Stomach smooth muscle (tissue), 2 donors: ENCODE measurements around the gene KLF7.

ENCODE experiments used
- H3K27ac ChIP-seq: one replicate; pipeline ENCODE4 v1.7.0; 2013; ENCODE audit warnings: mild to moderate bottlenecking, low read length, inconsistent platforms
- H3K27me3 ChIP-seq, 2 donors: one replicate each; pipeline ENCODE4 v1.7.0; 2013; ENCODE audit warnings: low read length in 2 of 2; ENCODE audit not compliant: insufficient read depth in 2 of 2, control insufficient read depth in 1 of 2
- H3K36me3 ChIP-seq, 2 donors: one replicate each; pipeline ENCODE4 v1.7.0; 2013; ENCODE audit warnings: low read length in 2 of 2; ENCODE audit not compliant: control insufficient read depth in 2 of 2, insufficient read depth in 2 of 2
- H3K4me1 ChIP-seq: one replicate; pipeline ENCODE4 v1.7.0; 2013; ENCODE audit warnings: low read length; ENCODE audit not compliant: control insufficient read depth, insufficient read depth
- H3K4me3 ChIP-seq, 2 donors: one replicate each; pipeline ENCODE4 v1.7.0; 2013; ENCODE audit warnings: low read length in 2 of 2
- H3K9ac ChIP-seq, 2 donors: one replicate each; pipeline ENCODE4 v1.7.0; 2013; ENCODE audit warnings: low read length in 2 of 2, mild to moderate bottlenecking in 1 of 2
- H3K9me3 ChIP-seq, 2 donors: one replicate each; pipeline ENCODE4 v1.7.0; 2013; ENCODE audit warnings: low read length in 2 of 2; ENCODE audit not compliant: control insufficient read depth in 2 of 2
- donor health status: healthy.
- donor health status: Pancreatic carcinoma.

The KLF7 gene

DNA sequence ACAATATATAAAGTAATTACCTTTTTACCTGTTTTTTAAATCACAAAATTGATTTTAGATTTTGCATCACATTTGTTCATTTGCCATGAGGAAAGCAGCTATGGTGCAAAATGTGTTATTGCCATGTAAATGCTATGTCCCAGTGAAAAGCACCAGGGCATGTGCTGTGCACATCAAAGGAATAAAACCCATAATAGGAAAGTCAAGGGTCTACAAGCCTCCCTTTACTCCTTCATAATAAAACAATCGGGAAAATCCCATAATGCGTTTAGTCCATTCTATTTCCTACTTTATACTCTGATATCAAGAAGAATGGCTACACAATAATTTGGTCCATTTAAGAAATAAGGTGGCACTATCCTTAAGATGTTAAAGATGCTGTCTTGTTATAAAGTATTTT lies 53.0 kb downstream of the KLF7 start:
- Histone ChIP-seq H3K27me3 (no peaks in the 10 kb centered on the region), H3K4me3 (no peak overlapping the region), H3K9me3 (no peaks in the 10 kb centered on the region), H3K4me1 (peaks cover 5% of the 10 kb centered on the region), H3K36me3 (peaks cover 0 to 5% of the 10 kb centered on the region in 2 donors), H3K9ac (no peak overlapping the region), H3K27ac (no peak overlapping the region)

- Histone ChIP-seq H3K4me3 (no peak overlapping the region), H3K27me3 (no peaks in the 10 kb centered on the region), H3K27ac (no peak overlapping the region), H3K9ac (no peak overlapping the region), H3K4me1 (peaks cover 5% of the 10 kb centered on the region), H3K36me3 (peaks cover 0 to 5% of the 10 kb centered on the region in 2 donors), H3K9me3 (no peaks in the 10 kb centered on the region)
Measured at GRCh38 chr2:207112383-207112782, 53.4 kb downstream of the KLF7 start.

GRCh38 chr2:207111757-207112156 lies 54.0 kb downstream of the KLF7 start:
- Histone ChIP-seq H3K9ac (no peak overlapping the region), H3K4me1 (peaks cover 5% of the 10 kb centered on the region), H3K27ac (no peak overlapping the region), H3K4me3 (no peak overlapping the region), H3K27me3 (no peaks in the 10 kb centered on the region), H3K36me3 (peaks cover 0 to 10% of the 10 kb centered on the region in 2 donors), H3K9me3 (no peaks in the 10 kb centered on the region)

DNA sequence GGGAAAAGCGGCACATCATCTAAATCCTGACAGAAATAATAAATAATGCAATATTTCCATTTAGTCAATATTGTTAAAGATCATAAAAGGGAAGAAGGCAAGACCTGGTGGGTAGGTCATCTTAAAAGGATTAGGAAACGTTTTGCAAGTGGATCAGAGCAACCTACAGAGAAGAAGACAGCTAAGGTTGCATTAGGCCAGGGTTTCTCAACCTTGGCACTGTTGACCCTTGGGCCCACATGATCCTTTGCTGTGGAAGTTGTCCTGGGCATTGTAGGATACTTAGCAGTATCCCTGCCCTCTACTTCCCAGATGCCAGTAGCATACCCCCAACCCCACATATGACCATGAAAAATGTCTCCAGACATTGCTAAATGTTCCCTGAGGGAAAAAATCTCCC lies 55.0 kb downstream of the KLF7 start:
- H3K9ac ChIP-seq, result no peak overlapping the region
- H3K4me1 ChIP-seq, result peaks cover 2% of the 10 kb centered on the region
- no peaks in the 10 kb centered on the region for H3K27me3 ChIP-seq
- H3K9me3 ChIP-seq, result no peaks in the 10 kb centered on the region
- no peak overlapping the region for H3K4me3 ChIP-seq
- H3K27ac ChIP-seq, result no peak overlapping the region
- peaks cover under 1 to 13% of the 10 kb centered on the region in 2 donors for H3K36me3 ChIP-seq

DNA sequence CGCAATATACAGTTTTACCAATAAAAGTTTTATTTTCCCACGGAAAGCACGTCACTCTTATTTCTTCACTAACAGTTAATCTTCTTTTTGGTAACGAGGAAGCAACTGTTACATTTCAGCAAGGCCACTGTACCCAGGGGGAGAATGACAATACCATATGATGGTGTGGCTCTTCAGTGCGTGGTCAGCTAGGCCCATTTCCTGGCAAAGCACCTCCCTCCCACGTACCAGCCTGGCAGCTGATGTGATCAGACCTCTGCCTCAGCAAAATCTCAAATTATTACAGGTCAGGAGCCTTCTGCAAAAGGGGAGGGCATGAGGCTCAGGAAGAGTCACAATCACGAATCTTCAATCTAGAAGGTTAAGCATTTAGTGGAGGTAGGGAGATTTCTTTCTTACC lies 55.4 kb downstream of the KLF7 start:
- H3K4me3 ChIP-seq, result no peak overlapping the region
- peaks cover 4 to 16% of the 10 kb centered on the region in 2 donors for H3K36me3 ChIP-seq
- no peak overlapping the region for H3K27ac ChIP-seq
- no peak overlapping the region for H3K9ac ChIP-seq
- H3K9me3 ChIP-seq, result no peaks in the 10 kb centered on the region
- H3K4me1 ChIP-seq, result no peaks in the 10 kb centered on the region
- H3K27me3 ChIP-seq, result no peaks in the 10 kb centered on the region

GRCh38 chr2:207109768-207110167 lies 56.0 kb downstream of the KLF7 start:
- H3K9ac ChIP-seq, result no peak overlapping the region

GRCh38 chr2:207108440-207108839 lies 57.3 kb downstream of the KLF7 start:
- H3K36me3 ChIP-seq, result peaks cover 10 to 24% of the 10 kb centered on the region in 2 donors
- no peaks in the 10 kb centered on the region for H3K4me1 ChIP-seq
- H3K9ac ChIP-seq, result no peak overlapping the region
- no peak overlapping the region for H3K27ac ChIP-seq
- H3K4me3 ChIP-seq, result no peak overlapping the region
- no peaks in the 10 kb centered on the region for H3K9me3 ChIP-seq
- H3K27me3 ChIP-seq, result no peaks in the 10 kb centered on the region

More at GRCh38 chr2:207109768-207110167, 56.0 kb downstream of the KLF7 start:
- no peaks in the 10 kb centered on the region for H3K9me3 ChIP-seq
- no peak overlapping the region for H3K4me3 ChIP-seq
- no peaks in the 10 kb centered on the region for H3K27me3 ChIP-seq
- H3K4me1 ChIP-seq, result no peaks in the 10 kb centered on the region
- no peak overlapping the region for H3K27ac ChIP-seq
- H3K36me3 ChIP-seq, result peaks cover 10 to 19% of the 10 kb centered on the region in 2 donors

GRCh38 chr2:207107551-207107950 lies 58.2 kb downstream of the KLF7 start:
- Histone ChIP-seq H3K36me3 (peaks cover 10 to 24% of the 10 kb centered on the region in 2 donors), H3K4me1 (no peaks in the 10 kb centered on the region), H3K27ac (no peak overlapping the region), H3K4me3 (no peak overlapping the region), H3K27me3 (no peaks in the 10 kb centered on the region), H3K9me3 (no peaks in the 10 kb centered on the region), H3K9ac (no peak overlapping the region)

GRCh38 chr2:207107131-207107530 lies 58.6 kb downstream of the KLF7 start:
- Histone ChIP-seq H3K36me3 (peaks cover 10 to 24% of the 10 kb centered on the region in 2 donors), H3K4me1 (no peaks in the 10 kb centered on the region), H3K9me3 (no peaks in the 10 kb centered on the region), H3K4me3 (no peak overlapping the region), H3K27ac (no peak overlapping the region), H3K27me3 (no peaks in the 10 kb centered on the region), H3K9ac (no peak overlapping the region)

- Histone ChIP-seq H3K4me3 (no peak overlapping the region), H3K4me1 (no peaks in the 10 kb centered on the region), H3K9ac (no peak overlapping the region), H3K9me3 (no peaks in the 10 kb centered on the region), H3K27ac (no peak overlapping the region), H3K36me3 (peaks cover 14 to 19% of the 10 kb centered on the region in 2 donors), H3K27me3 (no peaks in the 10 kb centered on the region)
Measured at GRCh38 chr2:207103132-207103531, 62.6 kb downstream of the KLF7 start.

DNA sequence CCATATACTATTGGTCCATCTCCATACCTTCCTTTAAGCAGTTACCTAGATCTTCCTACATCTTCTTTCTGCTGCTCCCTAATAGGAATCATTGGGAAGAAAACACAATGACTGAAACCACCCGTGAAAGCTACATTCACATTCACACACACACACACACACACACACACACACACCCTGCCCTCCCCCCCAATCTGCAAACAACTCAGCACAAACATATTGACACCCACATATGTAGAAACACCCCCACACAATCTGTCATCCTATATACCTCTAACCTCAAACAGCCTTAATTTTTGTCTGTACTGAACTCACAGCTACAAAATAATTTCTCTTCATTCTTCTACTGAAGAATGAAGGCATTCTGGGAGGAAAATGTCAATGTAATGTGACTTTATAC lies 63.8 kb downstream of the KLF7 start:
- Histone ChIP-seq H3K36me3 (peaks cover 14 to 17% of the 10 kb centered on the region in 2 donors), H3K9me3 (no peaks in the 10 kb centered on the region), H3K9ac (no peak overlapping the region), H3K27ac (no peak overlapping the region), H3K4me1 (no peaks in the 10 kb centered on the region), H3K27me3 (no peaks in the 10 kb centered on the region), H3K4me3 (no peak overlapping the region)
